HG03103 (cell line): ENCODE data around the gene BRWD1.

Experiments used
- ATAC-seq: cut with Tn5 transposase; IDR thresholded peaks from one replicate; pipeline ENCODE4 v1.9.1; 2021; ENCODE audit warnings: low read depth; ENCODE audit not compliant: unreplicated experiment

BRWD1 gene

GRCh38 chr21:39208624-39209333 is 104.7 kb downstream of the BRWD1 start:
- no peak for ATAC-seq

GRCh38 chr21:39204134-39204533 is 109.3 kb downstream of the BRWD1 start:
- no peak for ATAC-seq

- ATAC-seq: no peak
Observed at GRCh38 chr21:39198800-39199199, 114.6 kb downstream of the BRWD1 start.

GRCh38 chr21:39197448-39198233 is 115.8 kb downstream of the BRWD1 start:
- ATAC-seq: no peak

- ATAC-seq: no peak
Observed at GRCh38 chr21:39196838-39197237, 116.6 kb downstream of the BRWD1 start.

- ATAC-seq: no peak
Observed at GRCh38 chr21:39196310-39196709, 117.1 kb downstream of the BRWD1 start.

GRCh38 chr21:39193380-39193779 is 120.1 kb downstream of the BRWD1 start:
- no peak for ATAC-seq

- no peak for ATAC-seq
Observed at GRCh38 chr21:39189857-39190604, 123.4 kb downstream of the BRWD1 start.

GRCh38 chr21:39188521-39189139 is 124.8 kb downstream of the BRWD1 start:
- ATAC-seq: no peak

GRCh38 chr21:39187141-39187540 is 126.3 kb downstream of the BRWD1 start:
- no peak for ATAC-seq

- ATAC-seq: no peak
Observed at GRCh38 chr21:39186676-39187075, 126.8 kb downstream of the BRWD1 start.

GRCh38 chr21:39185157-39185556 is 128.3 kb downstream of the BRWD1 start:
- no peak for ATAC-seq

GRCh38 chr21:39184050-39184980 is 129.1 kb downstream of the BRWD1 start:
- no peak for ATAC-seq

GRCh38 chr21:39183272-39184049 is 130.0 kb downstream of the BRWD1 start, which contains the start of gene PSMG1:
Gene PSMG1 (minus strand): TSS chr21:39183451. CDS start chr21:39183385, 66 bp downstream.
- ATAC-seq: peak; percentile 79

GRCh38 chr21:39182484-39183271 is 130.8 kb downstream of the BRWD1 start:
- no peak for ATAC-seq

GRCh38 chr21:39182016-39182415 is 131.4 kb downstream of the BRWD1 start:
- ATAC-seq: no peak

- ATAC-seq: no peak
Observed at GRCh38 chr21:39181205-39181818, 132.1 kb downstream of the BRWD1 start.
